ENCODE results near the gene DNAJC30.

Gene DNAJC30

GRCh38 chr7:73647725-73648592 lies 35.3 kb downstream of the DNAJC30 start:
- no peak for DNase-seq (ENCODE audit: low read depth)

GRCh38 chr7:73646785-73647724 lies 36.2 kb downstream of the DNAJC30 start:
- DNase-seq (ENCODE audit: low read depth): no peak

GRCh38 chr7:73645643-73646174 lies 37.5 kb downstream of the DNAJC30 start:
- no peak for DNase-seq (ENCODE audit: low read depth)

DNA sequence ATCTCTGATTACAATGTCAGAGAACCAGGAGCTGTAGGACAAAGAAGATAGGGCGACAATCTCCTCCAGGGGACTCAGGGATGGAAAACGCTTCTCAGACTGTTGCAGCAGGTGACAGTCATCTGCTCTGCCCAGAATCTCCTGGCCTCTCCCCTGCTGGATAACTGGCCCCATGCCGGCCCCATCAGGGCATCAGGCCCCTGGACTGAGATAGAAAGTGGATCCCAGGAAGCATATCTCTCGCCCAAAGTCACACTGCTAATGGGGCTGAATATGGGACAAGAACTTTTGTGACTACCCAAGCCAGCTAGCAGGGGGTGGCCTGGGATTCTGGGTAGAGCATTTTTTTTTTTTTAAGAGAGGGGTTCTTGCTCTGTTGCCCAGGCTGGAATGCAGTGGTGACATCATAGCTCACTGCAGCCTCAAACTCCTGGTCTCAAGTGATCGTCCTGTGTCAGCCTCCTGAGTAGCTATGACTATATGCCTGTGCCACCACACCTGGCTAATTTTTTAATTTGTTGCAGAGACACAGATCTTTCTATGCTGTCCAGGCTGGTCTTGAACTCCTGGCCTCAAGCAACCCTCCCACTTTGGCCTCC lies 38.5 kb downstream of the DNAJC30 start:
- DNase-seq (ENCODE audit: low read depth): no peak

DNA sequence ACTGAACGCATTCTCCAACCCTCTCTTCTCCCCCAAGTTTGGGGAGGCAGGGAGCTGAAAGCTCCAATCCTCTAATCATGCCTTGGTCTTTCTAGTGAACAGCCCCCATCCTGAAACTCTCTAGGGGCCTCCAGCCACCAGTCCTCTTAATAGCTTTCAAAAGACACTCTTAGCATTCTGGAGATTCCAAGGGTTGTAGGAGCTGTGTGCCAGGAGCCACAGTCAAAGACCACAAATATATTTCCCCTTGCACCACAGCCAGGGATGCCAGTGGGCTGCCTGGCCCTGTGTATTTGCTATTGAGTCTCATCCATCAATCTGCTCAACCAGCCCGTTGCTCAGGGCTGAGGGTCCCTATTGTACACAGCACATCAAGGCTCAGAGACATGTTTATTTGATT lies 40.4 kb downstream of the DNAJC30 start:
- no peak for DNase-seq (ENCODE audit: low read depth)

- DNase-seq (ENCODE audit: low read depth): no peak
Measured at GRCh38 chr7:73638911-73639310, 44.3 kb downstream of the DNAJC30 start.

DNA sequence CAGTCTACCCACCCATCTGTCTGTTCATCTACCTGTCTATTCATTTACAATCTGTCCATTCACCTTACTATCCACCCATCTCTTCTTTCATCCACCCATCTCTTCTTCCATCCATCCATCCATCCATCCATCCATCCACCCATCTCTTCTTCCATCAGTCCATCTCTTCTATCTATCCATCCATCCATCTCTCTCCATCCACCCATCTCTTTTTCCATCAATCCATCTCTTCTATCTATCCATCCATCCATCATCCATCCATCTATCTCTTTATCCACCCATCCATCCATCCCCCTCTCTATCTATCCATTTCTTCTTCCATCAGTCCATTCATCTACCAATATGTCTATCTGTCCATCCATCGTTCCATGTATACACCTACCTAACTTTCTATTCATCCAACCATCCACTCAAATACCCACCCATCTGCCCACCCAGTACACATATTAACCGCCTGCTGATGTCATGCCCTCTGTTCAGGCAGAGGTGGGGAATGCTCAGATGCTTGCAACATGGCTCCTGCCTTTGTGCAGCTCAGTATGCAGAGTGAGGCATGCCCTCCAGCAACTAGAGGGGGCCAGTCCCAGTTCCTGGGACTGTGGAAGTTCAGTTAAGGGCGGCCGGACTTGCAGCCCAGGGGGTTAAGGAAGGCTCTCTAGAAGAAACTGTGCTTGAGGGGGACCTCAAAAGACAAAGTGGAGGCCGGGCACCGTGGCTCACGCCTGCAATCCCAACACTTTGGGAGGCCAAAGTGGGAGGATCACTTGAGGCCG lies 47.6 kb downstream of the DNAJC30 start:
- no peak for DNase-seq (ENCODE audit: low read depth)

DNA sequence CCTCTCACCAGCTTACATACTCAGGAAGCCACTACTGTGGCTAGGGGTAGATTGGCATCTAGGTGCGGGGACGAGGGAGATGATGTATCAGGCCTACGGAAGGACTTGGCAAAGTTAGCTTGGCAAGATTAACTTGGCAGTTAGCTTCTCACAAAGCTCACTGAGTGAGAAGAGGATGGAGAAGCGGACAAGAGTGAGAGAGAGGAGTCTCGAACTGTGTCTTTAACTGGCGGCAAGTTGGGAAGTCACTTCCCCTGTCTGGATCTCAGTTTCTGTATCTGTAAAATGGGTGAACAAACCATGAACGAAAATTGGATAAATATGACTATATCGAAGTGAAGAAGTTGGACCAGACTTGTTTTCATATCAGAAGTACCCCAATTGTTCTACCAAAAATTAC lies 49.4 kb downstream of the DNAJC30 start:
- DNase-seq (ENCODE audit: low read depth): no peak

- DNase-seq (ENCODE audit: low read depth): no peak
Measured at GRCh38 chr7:73633323-73633722, 49.9 kb downstream of the DNAJC30 start.

- no peak for DNase-seq (ENCODE audit: low read depth)
Measured at GRCh38 chr7:73631558-73631957, 51.7 kb downstream of the DNAJC30 start.

All from amniotic epithelial cell (primary cell).